Measurements from ENCODE around the gene RFX3.

Gene RFX3

GRCh38 chr9:3497401-3497800, 28.4 kb downstream of the RFX3 start:
- Histone ChIP-seq H3K9me3 (ENCODE audit: control insufficient read depth, insufficient read depth, low read length) (no peaks in the 10 kb centered on the region), H3K36me3 (ENCODE audit: control insufficient read depth, insufficient read depth, low read length) (no peaks in the 10 kb centered on the region), H3K4me3 (ENCODE audit: low read depth, low read length) (no peak overlapping the region), H3K27me3 (ENCODE audit: control insufficient read depth, insufficient read depth, low read length) (no peaks in the 10 kb centered on the region), H3K9ac (ENCODE audit: low read depth, low read length) (no peak overlapping the region), H3K4me1 (ENCODE audit: control insufficient read depth, insufficient read depth, low read length) (peaks cover 9% of the 10 kb centered on the region)

GRCh38 chr9:3495855-3496254, 29.9 kb downstream of the RFX3 start:
- Histone ChIP-seq H3K4me3 (ENCODE audit: low read depth, low read length) (no peak overlapping the region), H3K9me3 (ENCODE audit: control insufficient read depth, insufficient read depth, low read length) (no peaks in the 10 kb centered on the region), H3K4me1 (ENCODE audit: control insufficient read depth, insufficient read depth, low read length) (peaks cover 9% of the 10 kb centered on the region), H3K27me3 (ENCODE audit: control insufficient read depth, insufficient read depth, low read length) (no peaks in the 10 kb centered on the region), H3K36me3 (ENCODE audit: control insufficient read depth, insufficient read depth, low read length) (no peaks in the 10 kb centered on the region), H3K9ac (ENCODE audit: low read depth, low read length) (no peak overlapping the region)

- Histone ChIP-seq H3K9ac (ENCODE audit: low read depth, low read length) (no peak overlapping the region), H3K27me3 (ENCODE audit: control insufficient read depth, insufficient read depth, low read length) (no peaks in the 10 kb centered on the region), H3K4me1 (ENCODE audit: control insufficient read depth, insufficient read depth, low read length) (no peaks in the 10 kb centered on the region), H3K36me3 (ENCODE audit: control insufficient read depth, insufficient read depth, low read length) (no peaks in the 10 kb centered on the region), H3K9me3 (ENCODE audit: control insufficient read depth, insufficient read depth, low read length) (no peaks in the 10 kb centered on the region), H3K4me3 (ENCODE audit: low read depth, low read length) (no peak overlapping the region)
These were observed 33.6 kb downstream of the RFX3 start for GRCh38 chr9:3492214-3492613.

GRCh38 chr9:3491450-3491849, 34.4 kb downstream of the RFX3 start:
- H3K36me3 ChIP-seq (ENCODE audit: control insufficient read depth, insufficient read depth, low read length): no peaks in the 10 kb centered on the region
- H3K27me3 ChIP-seq (ENCODE audit: control insufficient read depth, insufficient read depth, low read length): no peaks in the 10 kb centered on the region
- H3K4me3 ChIP-seq (ENCODE audit: low read depth, low read length): no peak overlapping the region
- no peaks in the 10 kb centered on the region for H3K9me3 ChIP-seq (ENCODE audit: control insufficient read depth, insufficient read depth, low read length)
- no peak overlapping the region for H3K9ac ChIP-seq (ENCODE audit: low read depth, low read length)
- H3K4me1 ChIP-seq (ENCODE audit: control insufficient read depth, insufficient read depth, low read length): no peaks in the 10 kb centered on the region

GRCh38 chr9:3490957-3491356, 34.8 kb downstream of the RFX3 start:
- Histone ChIP-seq H3K4me3 (ENCODE audit: low read depth, low read length) (no peak overlapping the region), H3K36me3 (ENCODE audit: control insufficient read depth, insufficient read depth, low read length) (no peaks in the 10 kb centered on the region), H3K9ac (ENCODE audit: low read depth, low read length) (no peak overlapping the region), H3K27me3 (ENCODE audit: control insufficient read depth, insufficient read depth, low read length) (no peaks in the 10 kb centered on the region), H3K4me1 (ENCODE audit: control insufficient read depth, insufficient read depth, low read length) (no peaks in the 10 kb centered on the region), H3K9me3 (ENCODE audit: control insufficient read depth, insufficient read depth, low read length) (no peaks in the 10 kb centered on the region)

- H3K4me3 ChIP-seq (ENCODE audit: low read depth, low read length): no peak overlapping the region
- H3K27me3 ChIP-seq (ENCODE audit: control insufficient read depth, insufficient read depth, low read length): no peaks in the 10 kb centered on the region
These were observed 43.2 kb downstream of the RFX3 start for GRCh38 chr9:3482578-3482977.

GRCh38 chr9:3480353-3480655, 45.5 kb downstream of the RFX3 start:
- Histone ChIP-seq H3K4me3 (ENCODE audit: low read depth, low read length) (no peak overlapping the region), H3K9me3 (ENCODE audit: control insufficient read depth, insufficient read depth, low read length) (no peaks in the 10 kb centered on the region), H3K36me3 (ENCODE audit: control insufficient read depth, insufficient read depth, low read length) (no peaks in the 10 kb centered on the region), H3K4me1 (ENCODE audit: control insufficient read depth, insufficient read depth, low read length) (peaks cover 28% of the 10 kb centered on the region), H3K9ac (ENCODE audit: low read depth, low read length) (no peak overlapping the region), H3K27me3 (ENCODE audit: control insufficient read depth, insufficient read depth, low read length) (no peaks in the 10 kb centered on the region)

More at GRCh38 chr9:3482578-3482977, 43.2 kb downstream of the RFX3 start:
- Histone ChIP-seq H3K9ac (ENCODE audit: low read depth, low read length) (no peak overlapping the region), H3K36me3 (ENCODE audit: control insufficient read depth, insufficient read depth, low read length) (no peaks in the 10 kb centered on the region), H3K9me3 (ENCODE audit: control insufficient read depth, insufficient read depth, low read length) (no peaks in the 10 kb centered on the region), H3K4me1 (ENCODE audit: control insufficient read depth, insufficient read depth, low read length) (peaks cover 26% of the 10 kb centered on the region)

- H3K9me3 ChIP-seq (ENCODE audit: control insufficient read depth, insufficient read depth, low read length): no peaks in the 10 kb centered on the region
- no peak overlapping the region for H3K4me3 ChIP-seq (ENCODE audit: low read depth, low read length)
- peaks cover 28% of the 10 kb centered on the region for H3K4me1 ChIP-seq (ENCODE audit: control insufficient read depth, insufficient read depth, low read length)
- no peaks in the 10 kb centered on the region for H3K36me3 ChIP-seq (ENCODE audit: control insufficient read depth, insufficient read depth, low read length)
- H3K9ac ChIP-seq (ENCODE audit: low read depth, low read length): no peak overlapping the region
- no peaks in the 10 kb centered on the region for H3K27me3 ChIP-seq (ENCODE audit: control insufficient read depth, insufficient read depth, low read length)
These were observed 46.1 kb downstream of the RFX3 start for GRCh38 chr9:3479514-3480352.

GRCh38 chr9:3478549-3478953, 47.2 kb downstream of the RFX3 start:
- no peaks in the 10 kb centered on the region for H3K9me3 ChIP-seq (ENCODE audit: control insufficient read depth, insufficient read depth, low read length)
- no peaks in the 10 kb centered on the region for H3K36me3 ChIP-seq (ENCODE audit: control insufficient read depth, insufficient read depth, low read length)
- H3K27me3 ChIP-seq (ENCODE audit: control insufficient read depth, insufficient read depth, low read length): no peaks in the 10 kb centered on the region
- H3K9ac ChIP-seq (ENCODE audit: low read depth, low read length): peak overlapping the region; percentile 26
- no peak overlapping the region for H3K4me3 ChIP-seq (ENCODE audit: low read depth, low read length)
- H3K4me1 ChIP-seq (ENCODE audit: control insufficient read depth, insufficient read depth, low read length): peaks cover 28% of the 10 kb centered on the region

- H3K9ac ChIP-seq (ENCODE audit: low read depth, low read length): no peak overlapping the region
- no peaks in the 10 kb centered on the region for H3K27me3 ChIP-seq (ENCODE audit: control insufficient read depth, insufficient read depth, low read length)
- H3K4me3 ChIP-seq (ENCODE audit: low read depth, low read length): no peak overlapping the region
- H3K4me1 ChIP-seq (ENCODE audit: control insufficient read depth, insufficient read depth, low read length): peaks cover 28% of the 10 kb centered on the region
- H3K36me3 ChIP-seq (ENCODE audit: control insufficient read depth, insufficient read depth, low read length): no peaks in the 10 kb centered on the region
- H3K9me3 ChIP-seq (ENCODE audit: control insufficient read depth, insufficient read depth, low read length): no peaks in the 10 kb centered on the region
These were observed 48.5 kb downstream of the RFX3 start for GRCh38 chr9:3477236-3477834.

- Histone ChIP-seq H3K4me1 (ENCODE audit: control insufficient read depth, insufficient read depth, low read length) (peaks cover 25% of the 10 kb centered on the region), H3K9me3 (ENCODE audit: control insufficient read depth, insufficient read depth, low read length) (no peaks in the 10 kb centered on the region), H3K4me3 (ENCODE audit: low read depth, low read length) (no peak overlapping the region), H3K27me3 (ENCODE audit: control insufficient read depth, insufficient read depth, low read length) (no peaks in the 10 kb centered on the region), H3K9ac (ENCODE audit: low read depth, low read length) (no peak overlapping the region), H3K36me3 (ENCODE audit: control insufficient read depth, insufficient read depth, low read length) (no peaks in the 10 kb centered on the region)
These were observed 50.3 kb downstream of the RFX3 start for GRCh38 chr9:3475300-3476020.

- peaks cover 19% of the 10 kb centered on the region for H3K4me1 ChIP-seq (ENCODE audit: control insufficient read depth, insufficient read depth, low read length)
- no peaks in the 10 kb centered on the region for H3K9me3 ChIP-seq (ENCODE audit: control insufficient read depth, insufficient read depth, low read length)
- no peaks in the 10 kb centered on the region for H3K36me3 ChIP-seq (ENCODE audit: control insufficient read depth, insufficient read depth, low read length)
- no peak overlapping the region for H3K4me3 ChIP-seq (ENCODE audit: low read depth, low read length)
- no peaks in the 10 kb centered on the region for H3K27me3 ChIP-seq (ENCODE audit: control insufficient read depth, insufficient read depth, low read length)
- no peak overlapping the region for H3K9ac ChIP-seq (ENCODE audit: low read depth, low read length)
These were observed 51.0 kb downstream of the RFX3 start for GRCh38 chr9:3474821-3475220.
